ENCODE results near the gene NTRK2. TPM values are rescaled to one million over a fixed set of nuclear protein-coding genes. Genes with fewer than 3 reads are reported as not detected.

Gene NTRK2
- total RNA-seq, 2 experiments from 2014 or later, result 0.06 TPM; not detected in 1

GRCh38 chr9:84791643-84792042, 122.1 kb downstream of the NTRK2 start:
- no peaks in the 10 kb centered on the region for H3K9me3 ChIP-seq (ENCODE audit: low read length)
- intact Hi-C loops (cut with micrococcal nuclease; ENCODE audit: unreplicated experiment), result no loop called here
- no peak overlapping the region for H3K4me3 ChIP-seq (ENCODE audit: low read depth, low read length, poor library complexity, severe bottlenecking)
- no peaks in the 10 kb centered on the region for H3K79me2 ChIP-seq (ENCODE audit: insufficient read depth, low read depth, low read length)
- no peaks in the 10 kb centered on the region for H4K20me1 ChIP-seq (ENCODE audit: insufficient read depth, low read length)
- no peaks in the 10 kb centered on the region for H3K9me2 ChIP-seq (ENCODE audit: insufficient read depth, low read length)
- DNase-seq (ENCODE audit: low spot score), result no peak
- no peaks in the 10 kb centered on the region for H3K36me3 ChIP-seq (ENCODE audit: insufficient read depth, low read length)
- TF ChIP-seq CTCF (conservative IDR thresholded peaks at IDR 0.05; ENCODE audit: low read length), result no peak
- TF ChIP-seq EZH2phosphoT487 (IDR thresholded peaks at IDR 0.05; ENCODE audit: borderline replicate concordance, low read depth, low read length), result no peak
- H3K4me2 ChIP-seq (ENCODE audit: low read length), result no peak overlapping the region
- CTCF ChIA-PET (ENCODE audit: unreplicated experiment), result no interaction called here
- POLR2A ChIA-PET, result no interaction called here
- no peak overlapping the region for H2AFZ ChIP-seq (ENCODE audit: low read length)
- no TSS peak for BruUV-seq (replicated peaks)
- H3K4me1 ChIP-seq (ENCODE audit: insufficient read depth, low read length, poor library complexity, severe bottlenecking), result no peaks in the 10 kb centered on the region
- H3K27ac ChIP-seq (ENCODE audit: low read depth, low read length, poor library complexity, severe bottlenecking), result no peak overlapping the region

- no peaks in the 10 kb centered on the region for H3K79me2 ChIP-seq (ENCODE audit: insufficient read depth, low read depth, low read length)
- CTCF ChIA-PET (ENCODE audit: unreplicated experiment), result no interaction called here
- no peaks in the 10 kb centered on the region for H3K4me1 ChIP-seq (ENCODE audit: insufficient read depth, low read length, poor library complexity, severe bottlenecking)
- H2AFZ ChIP-seq (ENCODE audit: low read length), result no peak overlapping the region
- no peak overlapping the region for H3K4me2 ChIP-seq (ENCODE audit: low read length)
- POLR2A ChIA-PET, result interaction anchor here (0.6 kb wide), 1 partner anchor 44 kb away, joined by 3 read pairs; no protein-coding TSS in a partner anchor
- no peak for TF ChIP-seq CTCF (conservative IDR thresholded peaks at IDR 0.05; ENCODE audit: low read length)
- TF ChIP-seq EZH2phosphoT487 (IDR thresholded peaks at IDR 0.05; ENCODE audit: borderline replicate concordance, low read depth, low read length), result no peak
- intact Hi-C loops (cut with micrococcal nuclease; ENCODE audit: unreplicated experiment), result no loop called here
- H3K4me3 ChIP-seq (ENCODE audit: low read depth, low read length, poor library complexity, severe bottlenecking), result no peak overlapping the region
- H3K36me3 ChIP-seq (ENCODE audit: insufficient read depth, low read length), result no peaks in the 10 kb centered on the region
- H3K9me3 ChIP-seq (ENCODE audit: low read length), result no peaks in the 10 kb centered on the region
- no peaks in the 10 kb centered on the region for H3K9me2 ChIP-seq (ENCODE audit: insufficient read depth, low read length)
- BruUV-seq (replicated peaks), result no TSS peak
- DNase-seq (ENCODE audit: low spot score), result no peak
- no peaks in the 10 kb centered on the region for H4K20me1 ChIP-seq (ENCODE audit: insufficient read depth, low read length)
- H3K27ac ChIP-seq (ENCODE audit: low read depth, low read length, poor library complexity, severe bottlenecking), result no peak overlapping the region
Measured at GRCh38 chr9:84793251-84793650, 123.7 kb downstream of the NTRK2 start.

GRCh38 chr9:84794981-84795637, 125.6 kb downstream of the NTRK2 start:
- BruUV-seq (replicated peaks), result no TSS peak
- Histone ChIP-seq H3K9me3 (ENCODE audit: low read length) (no peaks in the 10 kb centered on the region), H3K4me1 (ENCODE audit: insufficient read depth, low read length, poor library complexity, severe bottlenecking) (no peaks in the 10 kb centered on the region), H3K9me2 (ENCODE audit: insufficient read depth, low read length) (no peaks in the 10 kb centered on the region), H4K20me1 (ENCODE audit: insufficient read depth, low read length) (no peaks in the 10 kb centered on the region), H3K27ac (ENCODE audit: low read depth, low read length, poor library complexity, severe bottlenecking) (no peak overlapping the region), H2AFZ (ENCODE audit: low read length) (no peak overlapping the region), H3K36me3 (ENCODE audit: insufficient read depth, low read length) (no peaks in the 10 kb centered on the region), H3K4me2 (ENCODE audit: low read length) (no peak overlapping the region), H3K79me2 (ENCODE audit: insufficient read depth, low read depth, low read length) (no peaks in the 10 kb centered on the region), H3K4me3 (ENCODE audit: low read depth, low read length, poor library complexity, severe bottlenecking) (no peak overlapping the region)
- no peak for DNase-seq (ENCODE audit: low spot score)
- CTCF ChIA-PET (ENCODE audit: unreplicated experiment), result no interaction called here
- intact Hi-C loops (cut with micrococcal nuclease; ENCODE audit: unreplicated experiment), result no loop called here
- POLR2A ChIA-PET, result no interaction called here
- TF ChIP-seq EZH2phosphoT487 (IDR thresholded peaks at IDR 0.05; ENCODE audit: borderline replicate concordance, low read depth, low read length) (no peak), CTCF (conservative IDR thresholded peaks at IDR 0.05; ENCODE audit: low read length) (no peak)

Measured in OCI-LY7 (cell line).